OCI-LY7 (cell line): ENCODE measurements around the gene TMEM258. TPM values are rescaled to one million over a fixed set of nuclear protein-coding genes. Genes with fewer than 3 reads are reported as not detected.
A peak's percentile ranks its signal among the peaks of the same experiment; 100 is the strongest.

Source experiments
- Bru-seq: library from RNA; stranded (reverse); fragments of 400-500 nt; gene quantifications from one replicate; lab custom pipeline; 2021; lab: Mats Ljungman, UMichigan
- BruChase-seq, 2 experiments: library from RNA; stranded (reverse); fragments of 400-500 nt; gene quantifications; one replicate each; lab custom pipeline; 2021; lab: Mats Ljungman, UMichigan
- BruUV-seq: library from RNA; stranded (reverse); fragments of 400-500 nt; replicated peaks from 2 replicates; lab custom pipeline; 2021; lab: Mats Ljungman, UMichigan
- CTCF ChIA-PET: fragments of 300-600 bp; sonication (Branson Sonifier 250); formaldehyde crosslinking; loops from one replicate; lab custom pipeline; 2022; ENCODE audit warnings: antibody characterized with exemption; ENCODE audit not compliant: unreplicated experiment; lab: Charles Lee
- POLR2A ChIA-PET: fragments of 300-600 bp; sonication (Branson Sonifier 250); formaldehyde crosslinking; loops from one replicate; lab custom pipeline; 2022; ENCODE audit warnings: antibody characterized with exemption; lab: Charles Lee
- DNase-seq: peaks from one replicate; pipeline ENCODE4 v3.0.0-alpha.2; 2015; ENCODE audit warnings: low spot score
- H2AFZ ChIP-seq: fragments of 200-600 bp; sonication (generic), shearing (Covaris generic); 2 replicates; pipeline ENCODE4 v1.6.1; 2014; ENCODE audit warnings: mild to moderate bottlenecking, antibody characterized with exemption, low read length, moderate library complexity
- H3K27ac ChIP-seq: fragments of 200-600 bp; sonication (generic); 2 replicates; pipeline ENCODE4 v1.5.1; 2014; ENCODE audit warnings: mixed run types, low read depth, mild to moderate bottlenecking, moderate library complexity, low read length, inconsistent platforms; ENCODE audit not compliant: poor library complexity, severe bottlenecking
- H3K36me3 ChIP-seq: fragments of 200-600 bp; sonication (generic); 2 replicates; pipeline ENCODE4 v1.6.1; 2014; ENCODE audit warnings: mild to moderate bottlenecking, antibody characterized with exemption, low read length, moderate library complexity, mixed read lengths; ENCODE audit not compliant: insufficient read depth
- H3K4me1 ChIP-seq: fragments of 200-600 bp; sonication (generic); 2 replicates; pipeline ENCODE4 v1.5.1; 2014; ENCODE audit warnings: mild to moderate bottlenecking, low read length; ENCODE audit not compliant: insufficient read depth, poor library complexity, severe bottlenecking
- H3K4me2 ChIP-seq: fragments of 200-600 bp; sonication (generic); 2 replicates; pipeline ENCODE4 v1.6.1; 2014; ENCODE audit warnings: mild to moderate bottlenecking, low read length
- H3K4me3 ChIP-seq: fragments of 200-600 bp; sonication (generic); 2 replicates; pipeline ENCODE4 v1.5.1; 2014; ENCODE audit warnings: mild to moderate bottlenecking, low read depth, low read length; ENCODE audit not compliant: poor library complexity, severe bottlenecking
- H3K79me2 ChIP-seq: fragments of 200-600 bp; sonication (generic); 2 replicates; pipeline ENCODE4 v1.6.1; 2016; ENCODE audit warnings: low read depth, mild to moderate bottlenecking, low read length, moderate library complexity, mixed read lengths; ENCODE audit not compliant: insufficient read depth
- H3K9me2 ChIP-seq: fragments of 200-600 bp; sonication (generic); 2 replicates; pipeline ENCODE4 v1.6.1; 2016; ENCODE audit warnings: mild to moderate bottlenecking, low read length, mixed read lengths; ENCODE audit not compliant: insufficient read depth
- H3K9me3 ChIP-seq: fragments of 200-600 bp; sonication (generic); 2 replicates; pipeline ENCODE4 v1.6.1; 2014; ENCODE audit warnings: mild to moderate bottlenecking, mixed run types, low read length, mixed read lengths
- H4K20me1 ChIP-seq: fragments of 200-600 bp; sonication (generic); 2 replicates; pipeline ENCODE4 v1.6.1; 2014; ENCODE audit warnings: mild to moderate bottlenecking, antibody characterized with exemption, low read length, moderate library complexity, mixed read lengths; ENCODE audit not compliant: insufficient read depth
- EZH2phosphoT487 ChIP-seq: fragments of 200-600 bp; sonication (generic); IDR thresholded peaks from 2 replicates; pipeline ENCODE4 v1.6.1; 2018; ENCODE audit warnings: low read depth, borderline replicate concordance, mild to moderate bottlenecking, mixed run types, antibody characterized with exemption, low read length, moderate library complexity, mixed read lengths
- intact Hi-C: fragments of 100-400 bp; cut with micrococcal nuclease; formaldehyde crosslinking; loops from one replicate; pipeline ENCODE4 v1.10.0; 2022; ENCODE audit not compliant: unreplicated experiment
- long read RNA-seq: library from polyadenylated mRNA; stranded (forward); transcript quantifications from one replicate; pipeline ENCODE4 v2.0.0, GENCODE V29; 2022
- total RNA-seq, 2 experiments: library from RNA; depleted of rRNA in 1 of 2; stranded (reverse); fragments of >200 nt in 1 of 2; shearing (Covaris generic) in 1 of 2; gene quantifications; 2 replicates each; pipeline ENCODE4 v1.2.3, GENCODE V29; 2014 to 2022
- TF ChIP-seq, protein P1 (sequence below): fragments of 200-600 bp; sonication (generic); conservative IDR thresholded peaks from 2 replicates; pipeline ENCODE4 v1.5.1; 2014; ENCODE audit warnings: mild to moderate bottlenecking, antibody characterized with exemption, low read length, moderate library complexity, mixed read lengths

TMEM258 gene
- total RNA-seq (2014; rRNA removed; shearing (Covaris generic)) (119 and 174 TPM in 2 replicates), total RNA-seq (2022) (173 and 174 TPM in 2 replicates), Bru-seq, nascent RNA (percentile 88 among the genes with signal in this experiment), BruChase-seq, experiment 1, labeled RNA remaining after a 6-hour chase (percentile 87 among the genes with signal in this experiment), BruChase-seq, experiment 2, labeled RNA remaining after a 2-hour chase (percentile 74 among the genes with signal in this experiment)
- long read RNA-seq, transcript TMEM258-204 (4 exons, 575 nt): major isoform, 281 of 337 reads
- long read RNA-seq, partial matches to known transcripts: 40 of 337 reads
- long read RNA-seq, other reads (novel, unspliced or antisense): 2 of 337 reads

- Histone ChIP-seq H3K9me3 (no peaks in the 10 kb centered on the region), H3K4me1 (peaks cover 25% of the 10 kb centered on the region), H3K4me2 (peak within 1 kb of the TSS; percentile 84), H2AFZ (peak within 1 kb of the TSS; percentile 58), H3K4me3 (peak within 1 kb of the TSS; percentile 97), H3K27ac (peak within 1 kb of the TSS; percentile 70), H4K20me1 (peaks cover 12% of the 10 kb centered on the region; the same call in 1 of the 2 replicates), H3K9me2 (no peaks in the 10 kb centered on the region), H3K79me2 (peaks cover 62% of the 10 kb centered on the region), H3K36me3 (peaks cover 70% of the 10 kb centered on the region)
- ChIA-PET CTCF (interaction anchor here (0.6 to 1.5 kb wide), 4 partner anchors 8 to 289 kb away, joined by 3 to 5 read pairs (median 4); no protein-coding TSS in a partner anchor), POLR2A (interaction anchor here (0.5 to 1.6 kb wide), 5 partner anchors 9 to 158 kb away, joined by 3 to 7 read pairs (median 4); no protein-coding TSS in a partner anchor)
- DNase-seq: peak; percentile 92
- intact Hi-C loops: no loop called here
- BruUV-seq: no TSS peak
- TF ChIP-seq, protein P1, sequence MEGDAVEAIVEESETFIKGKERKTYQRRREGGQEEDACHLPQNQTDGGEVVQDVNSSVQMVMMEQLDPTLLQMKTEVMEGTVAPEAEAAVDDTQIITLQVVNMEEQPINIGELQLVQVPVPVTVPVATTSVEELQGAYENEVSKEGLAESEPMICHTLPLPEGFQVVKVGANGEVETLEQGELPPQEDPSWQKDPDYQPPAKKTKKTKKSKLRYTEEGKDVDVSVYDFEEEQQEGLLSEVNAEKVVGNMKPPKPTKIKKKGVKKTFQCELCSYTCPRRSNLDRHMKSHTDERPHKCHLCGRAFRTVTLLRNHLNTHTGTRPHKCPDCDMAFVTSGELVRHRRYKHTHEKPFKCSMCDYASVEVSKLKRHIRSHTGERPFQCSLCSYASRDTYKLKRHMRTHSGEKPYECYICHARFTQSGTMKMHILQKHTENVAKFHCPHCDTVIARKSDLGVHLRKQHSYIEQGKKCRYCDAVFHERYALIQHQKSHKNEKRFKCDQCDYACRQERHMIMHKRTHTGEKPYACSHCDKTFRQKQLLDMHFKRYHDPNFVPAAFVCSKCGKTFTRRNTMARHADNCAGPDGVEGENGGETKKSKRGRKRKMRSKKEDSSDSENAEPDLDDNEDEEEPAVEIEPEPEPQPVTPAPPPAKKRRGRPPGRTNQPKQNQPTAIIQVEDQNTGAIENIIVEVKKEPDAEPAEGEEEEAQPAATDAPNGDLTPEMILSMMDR: no peak
- TF ChIP-seq EZH2phosphoT487: no peak
Measured at GRCh38 chr11:61792310-61793082, at the start of gene TMEM258, which contains the start of gene FEN1. Gene TMEM258 (minus strand): TSS chr11:61792599. CDS start chr11:61792558, 41 bp downstream. Gene FEN1 (plus strand): TSS chr11:61792911. CDS start chr11:61795362, 2,451 bp downstream.

DNA sequence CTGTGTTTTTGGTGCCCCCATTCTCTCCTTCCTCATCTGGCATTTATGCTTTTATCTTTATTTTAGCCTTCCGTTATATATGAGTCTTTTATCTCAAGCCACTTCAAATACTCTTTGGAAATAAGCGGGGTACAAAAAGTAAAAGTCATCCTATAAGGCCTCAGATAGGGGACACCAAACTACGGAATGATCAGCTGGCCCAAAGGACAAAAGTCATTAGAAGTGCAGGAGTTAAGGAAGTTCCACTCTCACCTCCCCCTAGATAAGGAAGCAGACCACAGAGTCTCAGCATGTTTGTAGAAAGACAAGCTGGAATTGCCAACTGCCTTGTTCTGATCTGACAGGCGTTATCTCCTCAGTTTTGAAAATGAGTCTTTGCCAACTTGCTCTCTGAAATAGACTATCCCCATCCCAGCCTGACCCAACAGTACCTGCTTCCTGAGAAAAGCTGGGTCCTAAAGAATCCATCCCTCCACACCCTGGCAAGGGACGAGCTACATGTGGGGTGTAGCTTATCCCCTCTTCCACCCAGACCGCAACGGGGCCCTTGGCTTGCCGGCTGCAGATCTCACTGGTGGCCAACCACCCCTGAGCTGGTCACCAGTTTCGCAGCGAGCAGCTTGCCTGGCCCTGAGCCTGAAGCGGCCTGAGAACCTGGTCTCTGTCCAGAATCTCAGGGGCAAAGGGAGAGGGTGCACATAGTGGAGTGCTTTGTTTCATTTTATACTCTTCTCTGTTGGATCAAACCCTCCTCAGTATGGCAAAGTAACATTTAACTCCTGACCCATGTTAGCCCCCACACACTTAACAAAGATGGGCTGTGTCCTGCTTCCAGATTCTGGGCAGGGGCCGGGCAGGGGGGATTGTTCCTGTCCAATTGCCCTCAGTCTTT, 49.5 kb upstream of the TMEM258 start:
- no peak overlapping the region for H3K4me3 ChIP-seq
- no peaks in the 10 kb centered on the region for H3K9me3 ChIP-seq
- H3K4me1 ChIP-seq: no peaks in the 10 kb centered on the region
- ChIA-PET POLR2A (no interaction called here), CTCF (interaction anchor here (1.0 kb wide), 1 partner anchor 45 kb away, joined by 3 read pairs; no protein-coding TSS in a partner anchor)
- no peaks in the 10 kb centered on the region for H3K79me2 ChIP-seq
- no TSS peak for BruUV-seq
- no peak for TF ChIP-seq EZH2phosphoT487
- TF ChIP-seq, protein P1: no peak
- intact Hi-C loops: no loop called here
- no peaks in the 10 kb centered on the region for H3K36me3 ChIP-seq
- no peaks in the 10 kb centered on the region for H4K20me1 ChIP-seq
- no peak overlapping the region for H3K4me2 ChIP-seq
- no peak overlapping the region for H2AFZ ChIP-seq
- no peak for DNase-seq
- H3K9me2 ChIP-seq: no peaks in the 10 kb centered on the region
- H3K27ac ChIP-seq: no peak overlapping the region
